ENCODE results near the gene TYRO3. TPM values are rescaled to one million over a fixed set of nuclear protein-coding genes. Genes with fewer than 3 reads are reported as not detected.

TYRO3 gene
- 1 to 10 TPM; 6.0 to 9.8 TPM for total RNA-seq
- polyA plus RNA-seq: 1 to 10 TPM; 3.4 to 4.5 TPM
- long read RNA-seq, donor 1, partial matches to known transcripts: 1 of 2 reads
- long read RNA-seq, donor 1, other reads (novel, unspliced or antisense): 0 of 2 reads
- long read RNA-seq, donor 2, partial matches to known transcripts: 0 of 4 reads
- long read RNA-seq, donor 2, other reads (novel, unspliced or antisense): 4 of 4 reads

- intact Hi-C loops (cut with DNase I): no loop called here
- ATAC-seq (ENCODE audit: low FRiP score): peak; percentile 57
These were observed at the start of gene TYRO3 for GRCh38 chr15:41558400-41559238. Gene TYRO3 (plus strand): TSS chr15:41559212. CDS start chr15:41559258, 46 bp downstream.

GRCh38 chr15:41510728-41511127 is 48.3 kb upstream of the TYRO3 start:
- intact Hi-C loops (cut with DNase I): no loop called here
- H3K27me3 ChIP-seq (ENCODE audit: control insufficient read depth in 1 of 2, insufficient read depth in 2 of 2, low read length in 1 of 2): no peaks in the 10 kb centered on the region

More at GRCh38 chr15:41558400-41559238, at the start of gene TYRO3:
- DNase-seq: peak; percentile 74 to 92
- Histone ChIP-seq H3K4me1 (ENCODE audit: control insufficient read depth in 1 of 2, insufficient read depth in 2 of 2, low read length in 2 of 2) (no peaks in the 10 kb centered on the region), H3K9me3 (ENCODE audit: control insufficient read depth, low read length) (no peaks in the 10 kb centered on the region), H3K4me3 (ENCODE audit: low read length in 2 of 2) (peak within 1 kb of the TSS; percentile 77 to 90), H3K36me3 (ENCODE audit: control insufficient read depth in 1 of 2, insufficient read depth in 2 of 2, low read length in 1 of 2) (no peaks in the 10 kb centered on the region), H3K27ac (ENCODE audit: low read depth in 1 of 2, low read length in 2 of 2) (no peak within 1 kb of the TSS), H3K27me3 (ENCODE audit: control insufficient read depth in 1 of 2, insufficient read depth in 2 of 2, low read length in 1 of 2) (no peaks in the 10 kb centered on the region)
- 0 to 1% methylated on average over 11 to 81 of the region's 81 CpGs for WGBS, 2 donors

DNA sequence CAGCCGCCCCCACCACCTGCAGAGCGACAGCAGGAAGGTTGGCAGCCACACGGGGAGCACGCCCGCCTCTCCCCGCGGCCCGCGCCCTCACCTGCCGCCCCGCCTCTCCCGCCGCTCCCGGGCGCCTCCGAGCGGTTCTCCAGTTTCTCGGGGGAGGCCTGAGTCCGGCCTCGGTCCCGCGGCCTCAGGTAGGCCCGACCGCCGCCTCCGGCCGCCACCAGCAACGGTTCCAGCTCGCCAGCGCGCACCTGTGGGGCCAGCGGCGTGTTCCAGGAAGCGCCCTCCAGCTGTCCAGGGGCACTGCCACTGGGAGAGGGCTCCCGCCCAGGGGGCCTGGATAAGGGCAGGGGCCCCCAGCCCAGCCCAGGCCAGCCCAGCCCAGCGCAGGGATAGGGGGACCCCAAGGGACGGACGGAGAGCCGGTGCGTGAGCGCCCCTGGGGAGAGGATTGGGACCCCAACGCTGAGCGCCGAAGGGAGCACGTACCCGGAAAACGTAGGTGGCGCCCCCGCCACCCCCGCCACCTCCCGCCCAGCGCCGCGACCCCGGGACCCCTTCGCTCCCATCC is 47.6 kb upstream of the TYRO3 start:
- intact Hi-C loops (cut with DNase I): no loop called here
- no peak overlapping the region for H3K27ac ChIP-seq (ENCODE audit: low read depth in 1 of 2, low read length in 2 of 2)
- no peaks in the 10 kb centered on the region for H3K9me3 ChIP-seq (ENCODE audit: control insufficient read depth, low read length)
- H3K27me3 ChIP-seq (ENCODE audit: control insufficient read depth in 1 of 2, insufficient read depth in 2 of 2, low read length in 1 of 2): no peaks in the 10 kb centered on the region
- ATAC-seq (ENCODE audit: low FRiP score) (no peak), DNase-seq (no peak)
- WGBS, 2 donors: 19% methylated on average over 28 to 56 of the region's 56 CpGs
- no peak overlapping the region for H3K4me3 ChIP-seq (ENCODE audit: low read length in 2 of 2)
- no peaks in the 10 kb centered on the region for H3K36me3 ChIP-seq (ENCODE audit: control insufficient read depth in 1 of 2, insufficient read depth in 2 of 2, low read length in 1 of 2)
- no peaks in the 10 kb centered on the region for H3K4me1 ChIP-seq (ENCODE audit: control insufficient read depth in 1 of 2, insufficient read depth in 2 of 2, low read length in 2 of 2)

More at GRCh38 chr15:41510728-41511127, 48.3 kb upstream of the TYRO3 start:
- H3K27ac ChIP-seq (ENCODE audit: low read depth in 1 of 2, low read length in 2 of 2): no peak overlapping the region
- no peak for DNase-seq
- ATAC-seq (ENCODE audit: low FRiP score): no peak
- no peaks in the 10 kb centered on the region for H3K4me1 ChIP-seq (ENCODE audit: control insufficient read depth in 1 of 2, insufficient read depth in 2 of 2, low read length in 2 of 2)
- no peak overlapping the region for H3K4me3 ChIP-seq (ENCODE audit: low read length in 2 of 2)
- 93% methylated on average over 7 of the region's 7 CpGs for WGBS, 2 donors
- no peaks in the 10 kb centered on the region for H3K36me3 ChIP-seq (ENCODE audit: control insufficient read depth in 1 of 2, insufficient read depth in 2 of 2, low read length in 1 of 2)
- H3K9me3 ChIP-seq (ENCODE audit: control insufficient read depth, low read length): no peaks in the 10 kb centered on the region

- ATAC-seq (ENCODE audit: low FRiP score) (no peak), DNase-seq (no peak)
- no peak overlapping the region for H3K4me3 ChIP-seq (ENCODE audit: low read length in 2 of 2)
- H3K36me3 ChIP-seq (ENCODE audit: control insufficient read depth in 1 of 2, insufficient read depth in 2 of 2, low read length in 1 of 2): no peaks in the 10 kb centered on the region
- H3K27me3 ChIP-seq (ENCODE audit: control insufficient read depth in 1 of 2, insufficient read depth in 2 of 2, low read length in 1 of 2): no peaks in the 10 kb centered on the region
- H3K4me1 ChIP-seq (ENCODE audit: control insufficient read depth in 1 of 2, insufficient read depth in 2 of 2, low read length in 2 of 2): no peaks in the 10 kb centered on the region
- no peaks in the 10 kb centered on the region for H3K9me3 ChIP-seq (ENCODE audit: control insufficient read depth, low read length)
- intact Hi-C loops (cut with DNase I): no loop called here
- 1 to 2% methylated on average over 32 to 49 of the region's 49 CpGs for WGBS, 2 donors
- H3K27ac ChIP-seq (ENCODE audit: low read depth in 1 of 2, low read length in 2 of 2): no peak overlapping the region
These were observed 47.1 kb upstream of the TYRO3 start for GRCh38 chr15:41511899-41512369.

DNA sequence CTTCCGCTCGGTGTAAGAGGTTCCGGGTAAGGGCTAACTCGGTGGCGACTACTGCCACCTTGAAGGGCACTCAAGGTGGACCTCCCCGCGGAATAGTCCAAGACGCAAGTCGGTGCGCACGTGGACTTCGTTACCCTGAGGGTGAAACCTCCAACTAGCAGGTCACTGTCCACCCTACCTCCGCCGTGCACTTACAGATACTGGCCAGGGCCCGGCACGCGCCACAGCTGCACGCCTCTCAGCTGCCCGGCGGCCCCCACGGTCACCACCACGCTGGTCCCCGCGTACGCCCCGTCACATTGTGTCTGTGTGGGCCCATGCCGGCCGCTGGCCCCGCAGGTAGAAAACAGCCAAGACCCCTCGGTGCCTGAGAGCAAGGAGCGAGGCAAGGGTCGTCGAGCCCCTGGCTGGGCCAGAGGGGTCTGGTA is 46.5 kb upstream of the TYRO3 start:
- no peak overlapping the region for H3K27ac ChIP-seq (ENCODE audit: low read depth in 1 of 2, low read length in 2 of 2)
- DNase-seq (no peak), ATAC-seq (ENCODE audit: low FRiP score) (peak; percentile 39)
- intact Hi-C loops (cut with DNase I): no loop called here
- no peaks in the 10 kb centered on the region for H3K9me3 ChIP-seq (ENCODE audit: control insufficient read depth, low read length)
- no peaks in the 10 kb centered on the region for H3K27me3 ChIP-seq (ENCODE audit: control insufficient read depth in 1 of 2, insufficient read depth in 2 of 2, low read length in 1 of 2)
- H3K4me3 ChIP-seq (ENCODE audit: low read length in 2 of 2): no peak overlapping the region
- 5 to 7% methylated on average over 33 of the region's 33 CpGs for WGBS, 2 donors
- peaks cover 0 to 2% of the 10 kb centered on the region in 2 donors for H3K36me3 ChIP-seq (ENCODE audit: control insufficient read depth in 1 of 2, insufficient read depth in 2 of 2, low read length in 1 of 2)
- no peaks in the 10 kb centered on the region for H3K4me1 ChIP-seq (ENCODE audit: control insufficient read depth in 1 of 2, insufficient read depth in 2 of 2, low read length in 2 of 2)

DNA sequence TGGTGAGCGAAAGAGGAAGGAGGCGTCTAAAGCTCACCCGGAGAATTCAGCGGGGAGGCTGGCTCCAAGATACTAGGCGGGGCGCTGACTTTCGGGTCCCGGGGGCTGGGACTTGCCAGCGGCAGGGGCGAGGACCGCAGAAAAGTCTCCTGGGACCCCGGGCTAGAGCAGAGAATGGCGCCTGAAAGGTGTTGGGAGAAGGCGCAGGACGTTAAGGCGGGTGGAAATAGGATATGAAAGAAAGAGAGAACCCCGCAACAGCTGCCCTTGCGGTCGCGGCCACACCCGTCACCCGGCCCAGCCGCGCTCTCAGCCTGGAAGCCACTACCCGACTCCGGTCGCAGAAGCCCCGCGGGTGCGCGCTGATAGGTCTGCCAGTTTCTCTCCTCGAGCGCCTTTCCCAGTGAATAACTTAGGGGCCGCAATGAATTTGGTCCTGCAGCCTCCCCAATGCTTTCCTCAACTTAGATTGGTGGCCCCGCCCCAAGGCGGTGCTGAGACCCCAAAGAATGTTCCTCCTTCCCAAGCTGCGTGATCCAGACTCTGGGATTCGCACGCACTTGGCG is 46.0 kb upstream of the TYRO3 start:
- Histone ChIP-seq H3K36me3 (ENCODE audit: control insufficient read depth in 1 of 2, insufficient read depth in 2 of 2, low read length in 1 of 2) (peaks cover 0 to 2% of the 10 kb centered on the region in 2 donors), H3K4me1 (ENCODE audit: control insufficient read depth in 1 of 2, insufficient read depth in 2 of 2, low read length in 2 of 2) (no peaks in the 10 kb centered on the region), H3K9me3 (ENCODE audit: control insufficient read depth, low read length) (no peaks in the 10 kb centered on the region), H3K27ac (ENCODE audit: low read depth in 1 of 2, low read length in 2 of 2) (no peak overlapping the region), H3K27me3 (ENCODE audit: control insufficient read depth in 1 of 2, insufficient read depth in 2 of 2, low read length in 1 of 2) (no peaks in the 10 kb centered on the region), H3K4me3 (ENCODE audit: low read length in 2 of 2) (no peak overlapping the region)
- intact Hi-C loops (cut with DNase I): no loop called here
- DNase-seq (no peak), ATAC-seq (ENCODE audit: low FRiP score) (peak; percentile 51)
- WGBS, 2 donors: 1 to 2% methylated on average over 35 to 40 of the region's 40 CpGs

DNA sequence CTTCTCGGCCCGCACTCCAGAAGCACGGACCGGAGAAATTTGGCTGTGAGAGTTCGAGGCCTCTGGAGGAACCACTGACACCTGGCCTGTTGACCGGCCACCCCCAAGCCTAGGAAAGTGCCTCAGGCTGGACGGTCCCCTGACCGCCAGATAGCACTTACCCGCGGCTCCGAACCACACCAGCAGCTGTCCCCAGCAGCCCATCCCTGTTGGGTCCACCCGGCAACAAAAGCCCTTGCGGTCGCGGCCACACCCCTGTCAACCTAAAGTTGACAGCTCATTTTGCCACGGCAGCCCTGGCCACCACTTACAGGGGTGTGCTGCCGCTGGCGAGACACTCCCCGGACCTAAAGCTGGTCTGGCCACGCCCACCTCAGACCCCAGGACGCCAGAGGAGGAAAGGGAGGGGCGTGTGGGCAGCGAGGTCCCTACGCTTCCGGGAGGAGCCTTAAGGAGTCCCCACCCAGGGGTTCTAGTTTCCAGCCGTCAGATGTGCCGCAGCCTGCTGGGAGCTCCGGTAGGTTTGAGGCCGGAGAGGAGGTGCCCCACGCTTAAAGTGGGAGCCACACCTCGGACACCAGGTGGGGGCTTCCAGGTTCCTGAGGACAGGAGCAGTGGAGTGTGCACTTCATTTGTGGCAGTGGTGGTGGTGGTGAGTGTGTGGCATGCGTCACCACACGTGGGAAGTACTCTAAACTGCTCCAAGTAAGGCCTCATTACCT is 45.3 kb upstream of the TYRO3 start, which contains the start of gene LTK:
TSS of gene LTK (minus strand) at position 322 of the 722 bp plus-strand sequence. CDS start at position 204, 118 bp downstream.
- no peak for ATAC-seq (ENCODE audit: low FRiP score)

GRCh38 chr15:41517895-41518449 is 41.0 kb upstream of the TYRO3 start:
- peaks cover 0 to 2% of the 10 kb centered on the region in 2 donors for H3K36me3 ChIP-seq (ENCODE audit: control insufficient read depth in 1 of 2, insufficient read depth in 2 of 2, low read length in 1 of 2)
- ATAC-seq (ENCODE audit: low FRiP score) (no peak), DNase-seq (peak in 1 of 2 donors; percentile 11)
- intact Hi-C loops (cut with DNase I): no loop called here
- no peaks in the 10 kb centered on the region for H3K4me1 ChIP-seq (ENCODE audit: control insufficient read depth in 1 of 2, insufficient read depth in 2 of 2, low read length in 2 of 2)
- no peak overlapping the region for H3K27ac ChIP-seq (ENCODE audit: low read depth in 1 of 2, low read length in 2 of 2)
- WGBS, 2 donors: 93 to 95% methylated on average over 8 of the region's 8 CpGs
- no peaks in the 10 kb centered on the region for H3K27me3 ChIP-seq (ENCODE audit: control insufficient read depth in 1 of 2, insufficient read depth in 2 of 2, low read length in 1 of 2)
- no peaks in the 10 kb centered on the region for H3K9me3 ChIP-seq (ENCODE audit: control insufficient read depth, low read length)
- H3K4me3 ChIP-seq (ENCODE audit: low read length in 2 of 2): no peak overlapping the region

More for the DNA sequence above, 45.3 kb upstream of the TYRO3 start, which contains the start of gene LTK:
- no peak within 1 kb of the TSS for H3K27ac ChIP-seq (ENCODE audit: low read depth in 1 of 2, low read length in 2 of 2)
- no peaks in the 10 kb centered on the region for H3K27me3 ChIP-seq (ENCODE audit: control insufficient read depth in 1 of 2, insufficient read depth in 2 of 2, low read length in 1 of 2)
- no peak for DNase-seq
- H3K36me3 ChIP-seq (ENCODE audit: control insufficient read depth in 1 of 2, insufficient read depth in 2 of 2, low read length in 1 of 2): peaks cover 0 to 2% of the 10 kb centered on the region in 2 donors
- 6 to 8% methylated on average over 33 of the region's 33 CpGs for WGBS, 2 donors
- intact Hi-C loops (cut with DNase I): no loop called here
- H3K4me1 ChIP-seq (ENCODE audit: control insufficient read depth in 1 of 2, insufficient read depth in 2 of 2, low read length in 2 of 2): no peaks in the 10 kb centered on the region
- no peak within 1 kb of the TSS for H3K4me3 ChIP-seq (ENCODE audit: low read length in 2 of 2)
- H3K9me3 ChIP-seq (ENCODE audit: control insufficient read depth, low read length): no peaks in the 10 kb centered on the region
